GM10266 (cell line): ENCODE measurements around the gene CD33.

Experiments used
- DNase-seq: peaks from one replicate; pipeline ENCODE4 v3.0.0; 2012; ENCODE audit errors: extremely low spot score
- CTCF ChIP-seq: IDR thresholded peaks from 2 replicates; pipeline ENCODE4 v1.5.1; 2012; ENCODE audit warnings: mild to moderate bottlenecking, low read depth; ENCODE audit not compliant: control insufficient read depth, insufficient read depth; ENCODE audit errors: missing control alignments

Gene CD33

GRCh38 chr19:51186323-51186722 lies 38.6 kb upstream of the CD33 start:
- no peak for TF ChIP-seq CTCF
- DNase-seq: no peak

DNA sequence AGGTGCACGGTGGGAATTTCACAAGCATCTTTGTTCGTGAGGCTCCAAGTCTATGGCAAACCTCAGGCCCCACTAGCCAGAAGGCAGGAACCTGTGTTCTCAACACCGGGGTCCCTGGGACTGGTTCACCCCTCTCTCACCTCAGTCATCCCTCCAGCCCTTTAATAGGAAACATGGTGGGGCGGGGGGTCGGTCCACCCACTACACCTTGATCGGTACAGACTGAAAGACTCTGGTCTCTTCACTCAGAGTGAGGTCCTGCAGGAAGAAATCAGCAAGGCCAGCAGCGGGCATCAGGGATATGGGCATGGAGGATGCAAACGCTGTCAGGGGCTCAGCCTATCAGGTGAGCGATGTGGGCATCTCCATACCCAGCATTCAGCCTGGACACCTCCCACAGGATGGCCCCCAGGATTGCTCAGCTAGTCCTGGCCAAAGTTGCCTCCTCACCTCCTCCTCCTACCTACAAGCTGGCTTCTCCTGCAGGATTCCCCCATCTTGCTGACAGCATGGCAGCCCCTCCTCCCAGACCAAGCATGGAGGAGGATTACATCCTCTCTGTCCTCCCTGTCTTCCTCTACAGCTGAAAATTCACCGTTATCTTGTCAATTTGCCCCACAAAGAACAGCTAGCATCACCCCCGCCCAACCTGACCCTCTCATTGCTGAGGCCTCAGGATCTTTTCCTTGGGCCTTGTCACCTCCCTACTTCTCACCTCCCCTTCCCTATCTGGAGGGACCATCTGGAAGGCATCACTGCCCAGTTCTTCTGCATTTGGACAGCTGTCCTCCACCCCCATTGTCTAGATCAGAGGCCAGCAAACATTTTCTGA lies 37.3 kb upstream of the CD33 start:
- no peak for TF ChIP-seq CTCF
- no peak for DNase-seq

GRCh38 chr19:51188227-51188559 lies 36.7 kb upstream of the CD33 start:
- no peak for TF ChIP-seq CTCF
- DNase-seq: no peak

- TF ChIP-seq CTCF: no peak
- DNase-seq: no peak
Observed at GRCh38 chr19:51192689-51193088, 32.2 kb upstream of the CD33 start.

GRCh38 chr19:51194527-51195315 lies 30.2 kb upstream of the CD33 start:
- DNase-seq: no peak
- no peak for TF ChIP-seq CTCF

- no peak for TF ChIP-seq CTCF
- no peak for DNase-seq
Observed at GRCh38 chr19:51195316-51195586, 29.6 kb upstream of the CD33 start.

DNA sequence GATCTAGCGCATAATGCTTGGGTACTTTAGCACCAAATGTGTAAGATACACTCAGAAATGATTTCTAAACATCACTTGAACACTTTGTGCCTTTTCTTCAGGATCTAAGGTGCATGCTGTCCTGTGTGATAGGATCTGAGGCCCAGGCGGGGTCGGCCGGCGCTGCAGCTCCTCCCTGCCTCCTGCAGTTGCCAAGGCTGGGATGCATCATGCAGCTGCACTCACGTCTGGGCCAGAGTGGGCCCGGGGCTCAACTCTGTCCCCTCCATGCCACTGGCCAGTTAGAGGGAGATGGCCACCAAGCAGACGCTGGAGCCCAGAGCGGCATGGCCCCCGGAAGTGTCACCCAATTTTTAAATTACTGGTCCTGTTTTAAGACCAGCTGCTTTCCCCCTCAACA lies 29.3 kb upstream of the CD33 start:
- no peak for TF ChIP-seq CTCF
- DNase-seq: no peak
